ENCODE data around the gene SENP8. TPM values are rescaled to one million over a fixed set of nuclear protein-coding genes. Genes with fewer than 3 reads are reported as not detected.
A peak's percentile ranks its signal among the peaks of the same experiment; 100 is the strongest.
"Not testable (repeated sequence)": the region's sequence is repeated elsewhere in the genome, so short reads cannot be mapped to it uniquely, and the experiment has no call there.

SENP8 gene
- 1 to 10 TPM; 5.1 to 6.7 (median 6.0) TPM for total RNA-seq

GRCh38 chr15:72118017-72118978 lies at the start of gene SENP8, which contains the start of gene MYO9A:
Gene SENP8 (plus strand): TSS chr15:72118403. CDS start chr15:72139624, 21,221 bp downstream.
Gene MYO9A (minus strand): TSS chr15:72118150. CDS start chr15:72046563, 71,587 bp downstream.
- H3K4me3 ChIP-seq (replicated peaks in 1 of 3), result peak within 1 kb of the TSS; percentile 74 to 84 (median 75)
- H3K27me3 ChIP-seq, result no peaks in the 10 kb centered on the region
- peak within 1 kb of the TSS; percentile 95 for H3K27ac ChIP-seq
- intact Hi-C loops (cut with DNase I), result no loop called here
- peak; percentile 96 to 97 for DNase-seq
- TF ChIP-seq CTCF (IDR thresholded peaks at IDR 0.05) (peak in 1 of 6 experiments; percentile 8), POLR2A (IDR thresholded peaks at IDR 0.05) (peak in 1 of 2 donors; percentile 79)
- 1% methylated on average over 40 to 42 of the region's 69 CpGs for WGBS, 2 donors
- no peaks in the 10 kb centered on the region for H3K36me3 ChIP-seq
- H3K4me1 ChIP-seq, result peaks cover 23 to 29% of the 10 kb centered on the region in 2 donors
- no peaks in the 10 kb centered on the region for H3K9me3 ChIP-seq

GRCh38 chr15:72068856-72069255 lies 49.3 kb upstream of the SENP8 start:
- peaks cover 0 to 5% of the 10 kb centered on the region in 2 donors for H3K4me1 ChIP-seq
- TF ChIP-seq CTCF (IDR thresholded peaks at IDR 0.05) (no peak), POLR2A (IDR thresholded peaks at IDR 0.05) (no peak)
- H3K4me3 ChIP-seq (replicated peaks in 1 of 3), result no peak overlapping the region
- no peaks in the 10 kb centered on the region for H3K27me3 ChIP-seq
- H3K27ac ChIP-seq, result no peak overlapping the region
- intact Hi-C loops (cut with DNase I), result no loop called here
- H3K36me3 ChIP-seq, result no peaks in the 10 kb centered on the region
- H3K9me3 ChIP-seq, result no peaks in the 10 kb centered on the region
- DNase-seq, result no peak

GRCh38 chr15:72070817-72071447 lies 47.3 kb upstream of the SENP8 start:
- Histone ChIP-seq H3K4me3 (replicated peaks in 1 of 3) (no peak overlapping the region), H3K27me3 (no peaks in the 10 kb centered on the region), H3K9me3 (no peaks in the 10 kb centered on the region), H3K27ac (no peak overlapping the region), H3K4me1 (peaks cover 0 to 16% of the 10 kb centered on the region in 2 donors), H3K36me3 (no peaks in the 10 kb centered on the region)
- 85 to 87% methylated on average over 1 of the region's 1 CpG for WGBS, 2 donors
- TF ChIP-seq POLR2A (IDR thresholded peaks at IDR 0.05), result no peak
- TF ChIP-seq CTCF (IDR thresholded peaks at IDR 0.05), result no peak
- intact Hi-C loops (cut with DNase I), result no loop called here
- DNase-seq, result no peak

GRCh38 chr15:72071448-72071825 lies 46.8 kb upstream of the SENP8 start:
- H3K27ac ChIP-seq; DNase-seq; H3K36me3 ChIP-seq; H3K4me3 ChIP-seq (replicated peaks in 1 of 3); intact Hi-C loops (cut with DNase I); H3K9me3 ChIP-seq; H3K27me3 ChIP-seq: not testable (repeated sequence)
- WGBS, 2 donors, result 96 to 98% methylated on average over 8 of the region's 8 CpGs
- peaks cover 0 to 16% of the 10 kb centered on the region in 2 donors for H3K4me1 ChIP-seq

- WGBS, 2 donors, result 59% methylated on average over 5 of the region's 5 CpGs
- TF ChIP-seq CTCF (IDR thresholded peaks at IDR 0.05) (no peak), POLR2A (IDR thresholded peaks at IDR 0.05) (no peak)
- H3K27ac ChIP-seq, result no peak overlapping the region
- no peak for DNase-seq
- H3K36me3 ChIP-seq, result no peaks in the 10 kb centered on the region
- H3K9me3 ChIP-seq, result no peaks in the 10 kb centered on the region
- H3K4me1 ChIP-seq, result peaks cover 9 to 15% of the 10 kb centered on the region in 2 donors
- H3K27me3 ChIP-seq, result no peaks in the 10 kb centered on the region
- no peak overlapping the region for H3K4me3 ChIP-seq (replicated peaks in 1 of 3)
- intact Hi-C loops (cut with DNase I), result no loop called here
Measured at GRCh38 chr15:72074335-72075060, 43.7 kb upstream of the SENP8 start.
